ENCODE results near the gene CDK18.
"Not testable (repeated sequence)": the region's sequence is repeated elsewhere in the genome, so short reads cannot be mapped to it uniquely, and the experiment has no call there.

CDK18 gene

GRCh38 chr1:205481218-205481617, 23.3 kb upstream of the CDK18 start:
- no peak for FAIRE-seq

GRCh38 chr1:205481629-205482151, 22.8 kb upstream of the CDK18 start:
- no peak for FAIRE-seq

- FAIRE-seq = not testable (repeated sequence)
These were observed 21.9 kb upstream of the CDK18 start for GRCh38 chr1:205482587-205482986.

GRCh38 chr1:205483372-205483771, 21.1 kb upstream of the CDK18 start:
- no peak for FAIRE-seq

GRCh38 chr1:205484985-205485967, 19.2 kb upstream of the CDK18 start:
- FAIRE-seq = no peak

GRCh38 chr1:205486258-205486657, 18.2 kb upstream of the CDK18 start:
- FAIRE-seq = no peak

- FAIRE-seq = no peak
These were observed 16.3 kb upstream of the CDK18 start for GRCh38 chr1:205488074-205488723.

GRCh38 chr1:205491794-205492193, 12.7 kb upstream of the CDK18 start:
- FAIRE-seq = no peak

- no peak for FAIRE-seq
These were observed 12.2 kb upstream of the CDK18 start for GRCh38 chr1:205492201-205492667.

- no peak for FAIRE-seq
These were observed 11.7 kb upstream of the CDK18 start for GRCh38 chr1:205492774-205493173.

GRCh38 chr1:205493241-205494085, 11.0 kb upstream of the CDK18 start:
- FAIRE-seq = no peak

GRCh38 chr1:205494115-205494514, 10.4 kb upstream of the CDK18 start:
- FAIRE-seq = no peak

GRCh38 chr1:205495237-205495823, 9.1 kb upstream of the CDK18 start:
- FAIRE-seq = no peak

GRCh38 chr1:205496661-205497060, 7.8 kb upstream of the CDK18 start:
- FAIRE-seq = no peak

GRCh38 chr1:205497351-205497750, 7.1 kb upstream of the CDK18 start:
- no peak for FAIRE-seq

- FAIRE-seq = no peak
These were observed 4.7 kb upstream of the CDK18 start for GRCh38 chr1:205499789-205500188.

GRCh38 chr1:205500240-205501233, 3.9 kb upstream of the CDK18 start:
- no peak for FAIRE-seq

GRCh38 chr1:205502111-205502810, 2.2 kb upstream of the CDK18 start:
- no peak for FAIRE-seq

- no peak for FAIRE-seq
These were observed 1.5 kb upstream of the CDK18 start for GRCh38 chr1:205502992-205503391.

- no peak for FAIRE-seq
These were observed 734 bp downstream of the CDK18 start for GRCh38 chr1:205505076-205505729.
